HG02970 (cell line): ENCODE data around the gene IER2.
"Not testable (repeated sequence)": the region's sequence is repeated elsewhere in the genome, so short reads cannot be mapped to it uniquely, and the experiment has no call there.

Experiments used
- ATAC-seq: cut with Tn5 transposase; IDR thresholded peaks from one replicate; pipeline ENCODE4 v1.9.1; 2021; ENCODE audit warnings: mild to moderate bottlenecking, moderate library complexity, moderate number of reproducible peaks; ENCODE audit not compliant: unreplicated experiment, low FRiP score

IER2 gene

DNA sequence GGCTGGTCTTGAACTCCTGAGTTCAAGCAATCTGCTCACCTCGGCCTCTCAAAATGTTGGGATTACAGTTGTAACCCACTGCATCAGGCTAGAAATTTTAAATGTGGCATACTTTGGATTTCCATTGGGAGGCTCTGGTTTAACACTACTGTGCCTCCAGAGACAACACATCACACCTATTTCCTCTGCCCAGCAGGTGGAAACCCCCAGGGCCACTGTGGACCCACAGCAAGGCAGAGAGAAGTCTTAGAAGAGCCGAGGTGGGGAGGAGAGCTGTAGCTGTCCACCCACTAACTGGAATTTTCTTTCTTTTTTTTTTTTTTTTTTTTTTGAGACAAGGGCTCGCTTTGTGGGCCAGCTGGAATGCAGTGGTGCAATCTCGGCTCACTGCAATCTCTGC is 39.4 kb downstream of the IER2 start:
- no peak for ATAC-seq

DNA sequence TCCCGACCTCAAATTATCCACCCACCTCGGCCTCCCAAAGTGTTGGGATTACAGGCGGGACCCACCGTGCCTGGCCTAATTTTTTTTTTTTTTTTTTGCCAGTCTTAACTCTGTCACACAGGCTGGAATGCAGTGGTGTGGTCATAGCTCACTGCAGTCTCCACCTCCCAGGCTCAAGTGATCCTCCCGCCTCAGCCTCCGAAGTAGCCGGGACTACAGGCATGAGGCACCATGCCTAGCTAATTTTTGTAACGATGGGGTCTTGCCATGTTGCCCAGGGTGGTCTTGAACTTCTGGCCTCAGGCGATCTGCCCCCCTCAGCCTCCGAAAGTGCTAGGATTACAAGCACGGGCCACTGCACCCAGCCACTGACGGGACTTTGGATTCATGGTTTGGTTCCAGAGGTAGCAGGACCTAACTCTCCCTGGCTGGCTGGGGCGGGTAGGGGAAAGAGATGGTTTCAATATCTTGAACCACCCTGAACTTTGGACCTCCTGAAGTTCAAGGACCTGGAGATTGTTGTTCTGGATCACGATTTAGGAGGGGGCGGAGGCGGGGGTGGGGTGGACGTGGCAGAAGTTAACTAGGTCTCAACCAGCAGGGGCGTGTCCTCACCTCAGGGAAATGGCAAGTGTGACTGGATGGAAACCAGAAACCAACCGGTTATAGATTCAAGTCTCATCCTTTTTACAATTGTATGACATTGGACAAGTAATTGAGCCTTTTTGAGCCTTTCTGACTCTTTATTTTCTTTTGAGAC is 40.8 kb downstream of the IER2 start:
- no peak for ATAC-seq

DNA sequence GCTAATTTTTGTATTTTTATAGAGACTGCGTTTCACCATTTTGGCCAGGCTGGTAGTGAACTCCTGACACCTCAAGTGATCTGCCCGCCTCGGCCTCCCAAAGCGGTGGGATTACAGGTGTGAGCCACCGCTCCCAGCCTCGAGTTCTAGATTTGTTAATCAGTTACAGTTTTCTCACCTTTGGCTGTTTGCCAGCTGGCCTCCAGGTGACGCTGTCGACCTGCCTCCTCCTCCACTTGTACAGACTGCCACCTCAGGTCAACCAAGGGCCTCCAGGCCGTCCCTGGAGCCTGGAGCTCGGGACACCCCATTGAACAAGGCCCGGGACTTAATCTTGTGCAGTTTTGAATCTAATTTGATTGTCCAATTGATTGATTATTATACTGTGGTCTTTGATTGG is 45.5 kb downstream of the IER2 start:
- ATAC-seq: no peak

DNA sequence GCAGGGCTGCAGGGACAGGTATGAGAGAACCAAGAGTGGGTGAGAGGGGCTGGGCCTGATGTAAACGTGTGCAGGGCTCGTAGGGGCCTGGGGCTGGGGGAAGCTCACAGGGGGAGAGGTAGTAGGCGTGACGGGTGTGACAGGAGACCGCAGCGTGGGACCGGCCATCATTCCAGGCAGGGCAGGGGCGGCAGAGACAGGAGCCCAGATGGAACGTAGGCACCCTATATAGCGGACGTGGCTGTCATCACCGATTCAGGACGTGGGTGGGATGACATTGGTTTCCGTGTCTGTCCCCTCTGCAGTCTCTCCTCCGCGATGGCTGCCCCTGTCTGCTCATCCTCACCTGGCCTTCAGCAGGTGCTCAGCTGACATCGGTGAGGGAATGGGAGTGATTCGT is 48.4 kb downstream of the IER2 start:
- ATAC-seq: no peak

DNA sequence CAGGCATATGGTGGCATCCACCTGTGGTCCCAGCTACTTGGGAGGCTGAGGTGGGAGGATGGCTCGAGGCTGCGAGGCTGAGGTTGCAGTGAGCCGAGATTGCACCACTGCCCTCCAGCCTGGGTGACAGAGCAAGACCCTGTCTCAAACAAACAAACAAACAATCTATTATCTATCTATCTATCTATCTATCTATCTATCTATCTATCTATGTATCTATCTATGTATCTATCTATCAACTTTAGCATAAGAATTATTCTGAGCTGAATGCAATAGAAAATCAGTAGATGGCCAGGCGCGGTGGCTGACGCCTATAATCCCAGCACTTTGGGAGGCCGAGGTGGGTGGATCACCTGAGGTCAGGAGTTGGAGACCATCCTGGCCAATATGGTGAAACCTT is 51.9 kb downstream of the IER2 start:
- ATAC-seq: not testable (repeated sequence)
